ENCODE results near the gene SENP2.
"Not testable (repeated sequence)": the region's sequence is repeated elsewhere in the genome, so short reads cannot be mapped to it uniquely, and the experiment has no call there.

The SENP2 gene

DNA sequence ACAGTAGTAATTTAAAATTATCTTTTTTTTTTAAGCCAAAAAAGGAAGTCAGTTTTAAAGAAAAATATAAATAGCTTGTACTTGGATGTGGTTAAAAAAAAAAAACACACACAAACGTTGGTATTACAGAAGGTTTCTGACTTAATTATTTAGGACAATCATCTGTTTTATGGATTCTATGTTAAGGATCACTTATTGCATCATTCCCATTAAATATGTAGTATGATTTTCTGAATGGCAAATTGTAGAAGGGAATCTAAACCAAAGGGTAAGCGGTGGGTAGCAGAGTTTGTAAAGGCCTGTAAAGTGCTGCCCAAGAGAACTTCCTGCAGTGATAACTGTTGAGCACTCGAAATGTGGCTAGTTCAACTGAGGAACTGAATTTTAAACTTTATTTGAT is 8.0 kb downstream of the SENP2 start:
- no peak for FAIRE-seq

DNA sequence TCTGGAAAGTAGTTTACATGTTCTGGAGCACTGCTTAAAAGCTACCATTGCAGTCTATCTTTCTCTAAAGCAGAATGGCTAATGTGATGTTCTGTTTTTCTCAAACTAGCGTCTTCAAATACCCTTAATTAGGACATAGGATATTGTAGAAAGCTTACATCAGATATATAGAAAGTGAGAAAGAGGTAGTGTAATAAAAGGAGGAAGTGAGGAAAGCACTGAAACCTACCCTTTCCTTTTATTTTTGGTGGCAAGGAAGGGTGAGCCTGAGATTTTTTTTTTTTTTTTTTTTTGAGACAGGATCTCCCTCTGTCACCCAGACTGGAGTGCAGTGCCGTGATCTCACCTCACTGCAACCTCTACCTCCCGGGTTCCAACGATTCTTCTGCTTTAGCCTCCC is 9.4 kb downstream of the SENP2 start:
- FAIRE-seq = no peak

DNA sequence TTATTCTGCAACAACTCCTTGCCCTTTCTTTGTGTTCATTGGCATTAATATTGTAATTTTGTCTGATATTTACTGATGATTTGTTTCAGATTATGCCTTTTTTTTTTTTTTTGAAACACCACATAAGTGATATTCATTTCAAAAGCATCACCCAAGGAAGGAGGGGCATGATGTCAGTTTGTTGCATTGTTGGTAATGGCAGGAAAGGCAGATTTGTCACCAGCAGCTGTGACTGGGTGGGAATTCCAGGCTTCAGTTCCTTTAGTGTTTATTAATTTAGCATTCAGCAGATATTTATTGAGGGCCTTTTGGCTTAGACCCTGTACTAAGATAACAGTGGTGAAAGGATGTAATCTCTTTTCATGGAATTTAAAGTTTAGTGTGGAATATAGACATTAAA is 19.5 kb downstream of the SENP2 start:
- FAIRE-seq = no peak

DNA sequence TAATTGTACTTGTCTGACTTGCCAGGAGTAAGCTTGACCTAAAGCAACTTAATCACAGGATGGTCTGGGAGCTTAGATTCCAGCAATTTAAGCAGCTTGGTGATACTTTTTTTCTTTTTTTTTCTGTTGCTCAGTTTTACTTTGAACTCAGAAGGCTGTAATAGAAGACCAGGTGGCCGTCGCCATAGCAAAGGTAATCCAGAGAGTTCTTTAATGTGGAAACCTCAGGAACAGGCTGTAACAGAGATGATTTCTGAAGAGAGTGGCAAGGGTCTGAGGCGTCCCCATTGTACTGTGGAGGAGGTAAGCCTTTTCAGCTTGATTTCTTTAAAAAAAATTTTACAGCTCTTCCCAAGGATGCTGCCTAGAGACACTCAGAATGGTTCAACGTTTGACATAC is 20.1 kb downstream of the SENP2 start:
- no peak for FAIRE-seq

DNA sequence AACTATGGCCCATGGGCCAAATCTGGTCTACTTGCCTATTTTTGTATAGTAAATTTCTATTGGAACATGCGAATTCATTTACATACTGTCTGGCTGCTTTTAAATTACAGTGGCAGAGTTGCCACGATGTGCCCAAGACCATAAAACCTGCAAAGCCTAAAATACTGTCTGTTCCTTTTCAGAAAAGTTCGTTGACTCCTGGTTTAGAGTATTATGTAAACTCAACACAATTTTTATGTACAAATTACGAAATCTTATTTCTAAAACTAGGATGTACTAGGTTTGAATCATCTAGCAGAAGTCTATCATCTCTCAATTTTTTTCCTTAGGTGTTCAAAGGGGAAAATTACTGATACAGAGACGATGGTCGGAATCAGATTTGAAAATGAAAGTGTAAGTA is 26.9 kb downstream of the SENP2 start:
- no peak for FAIRE-seq

DNA sequence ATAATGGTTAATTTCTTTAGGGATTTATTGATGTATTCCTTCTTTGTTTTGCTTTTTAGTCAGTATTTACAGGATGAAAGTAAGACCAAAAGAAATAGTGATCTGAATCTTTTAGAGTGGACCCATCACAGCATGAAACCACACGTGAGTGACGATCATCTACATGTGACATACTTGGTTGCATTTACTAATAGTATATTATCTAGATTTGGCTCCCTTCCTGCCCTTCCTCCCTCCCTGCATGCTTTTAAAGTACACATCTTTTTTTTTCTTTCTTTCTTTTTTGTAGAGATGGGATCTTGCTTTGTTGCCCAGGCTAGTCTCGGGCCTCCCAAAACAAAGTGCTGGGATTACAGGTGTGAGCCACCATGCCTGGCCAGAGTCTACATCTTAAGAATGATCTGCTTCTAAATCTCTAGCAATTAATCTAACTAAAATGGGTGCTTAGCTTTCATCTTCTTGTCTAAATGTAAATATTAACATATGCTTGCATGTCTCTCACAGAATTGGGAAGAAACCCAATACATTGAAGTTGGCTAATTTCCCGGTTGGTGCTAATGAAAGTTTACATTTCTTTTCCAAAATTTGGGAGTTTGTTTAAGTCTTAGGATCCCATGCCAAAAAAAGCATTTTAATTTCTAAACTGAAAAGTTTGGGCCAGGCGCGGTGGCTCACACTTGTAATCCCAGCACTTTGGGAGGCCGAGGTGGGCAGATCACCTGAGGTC is 38.0 kb downstream of the SENP2 start:
- no peak for FAIRE-seq

DNA sequence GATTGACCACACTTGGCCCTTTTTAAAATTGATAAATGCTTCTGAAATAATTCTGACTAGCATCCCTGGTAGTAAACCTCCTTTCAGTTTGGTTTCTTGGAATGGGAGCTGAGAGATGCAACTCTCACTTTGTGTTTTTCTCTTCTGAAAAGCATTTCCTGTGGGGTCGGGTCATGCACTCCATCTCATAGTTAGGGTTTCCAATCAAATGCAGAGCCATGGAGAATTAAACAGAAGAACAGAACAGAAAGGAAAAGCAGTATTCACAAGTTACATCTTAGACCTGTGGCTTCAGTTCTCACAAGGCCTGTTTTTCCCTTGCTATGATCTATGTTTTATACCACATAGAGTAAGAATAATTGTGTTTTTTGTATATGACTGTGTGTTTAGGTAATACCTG is 39.7 kb downstream of the SENP2 start:
- no peak for FAIRE-seq

DNA sequence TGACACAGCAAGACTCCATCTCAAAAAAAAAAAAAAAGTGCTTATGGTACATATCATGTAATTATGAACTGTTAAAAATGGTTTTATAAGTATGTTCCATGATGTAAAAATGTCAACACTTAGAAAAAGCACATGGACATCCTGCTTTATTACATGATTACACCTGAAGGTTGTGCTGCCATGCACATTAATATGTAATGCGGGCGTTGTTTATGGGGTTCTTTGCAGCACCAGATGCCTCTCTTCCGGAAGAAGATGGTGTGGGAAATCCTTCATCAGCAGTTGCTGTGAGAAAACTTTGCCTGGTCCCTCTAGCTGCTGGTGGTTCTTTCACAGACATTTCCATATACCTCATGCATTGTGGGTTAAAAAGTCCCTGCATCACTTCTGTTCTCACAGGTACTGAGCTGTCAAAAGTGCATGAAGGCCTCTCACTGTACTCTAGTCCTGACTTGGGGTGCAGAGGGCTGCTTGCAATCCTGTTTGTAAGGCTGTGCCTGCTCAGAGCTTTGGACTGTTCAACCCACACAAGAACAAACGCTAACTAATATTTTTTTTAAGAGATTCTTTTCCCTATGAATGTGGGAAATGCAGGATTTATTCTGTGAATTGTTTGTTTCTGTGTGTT is 43.6 kb downstream of the SENP2 start:
- no peak for FAIRE-seq

DNA sequence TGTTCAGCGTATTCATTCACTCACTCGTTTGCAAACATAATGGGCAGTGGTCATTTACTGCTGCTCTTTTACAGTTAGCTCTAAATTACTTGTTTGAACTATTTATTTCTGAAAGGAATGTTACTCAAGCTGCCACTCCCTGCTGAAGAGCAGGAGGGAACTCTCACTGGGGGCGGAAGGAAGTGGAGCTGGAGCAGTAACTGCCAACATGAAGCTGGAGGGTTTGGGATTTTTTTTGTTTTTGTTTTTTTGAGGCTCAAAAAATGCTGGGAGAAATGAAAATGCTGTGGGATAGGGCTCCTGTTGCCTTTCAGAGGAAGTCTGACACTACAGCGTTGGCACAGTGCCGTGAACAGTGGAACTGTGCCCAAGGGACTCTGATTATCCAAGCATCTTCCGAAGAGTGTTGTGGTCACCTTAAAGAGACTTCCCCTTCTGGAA is 44.1 kb downstream of the SENP2 start:
- FAIRE-seq = no peak

DNA sequence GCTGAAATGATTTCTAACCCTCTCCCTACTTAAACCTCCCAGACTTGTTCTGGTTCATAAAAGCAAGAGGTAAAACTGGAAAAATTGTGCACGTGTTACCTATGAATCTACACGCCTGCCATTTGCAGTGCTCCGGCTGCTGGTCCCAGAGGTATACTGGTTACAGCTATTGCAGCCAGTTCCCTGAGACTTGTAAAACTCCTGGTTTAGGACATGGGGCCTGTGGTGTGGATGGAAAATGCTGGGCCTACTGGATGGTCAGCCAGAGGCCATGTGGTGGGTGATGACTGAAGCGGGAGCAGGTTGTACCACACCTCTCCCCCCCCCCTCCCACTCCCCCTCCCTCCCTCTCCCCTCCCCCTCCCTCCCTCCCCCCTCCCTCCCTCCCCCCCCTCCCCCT is 45.0 kb downstream of the SENP2 start:
- no peak for FAIRE-seq

DNA sequence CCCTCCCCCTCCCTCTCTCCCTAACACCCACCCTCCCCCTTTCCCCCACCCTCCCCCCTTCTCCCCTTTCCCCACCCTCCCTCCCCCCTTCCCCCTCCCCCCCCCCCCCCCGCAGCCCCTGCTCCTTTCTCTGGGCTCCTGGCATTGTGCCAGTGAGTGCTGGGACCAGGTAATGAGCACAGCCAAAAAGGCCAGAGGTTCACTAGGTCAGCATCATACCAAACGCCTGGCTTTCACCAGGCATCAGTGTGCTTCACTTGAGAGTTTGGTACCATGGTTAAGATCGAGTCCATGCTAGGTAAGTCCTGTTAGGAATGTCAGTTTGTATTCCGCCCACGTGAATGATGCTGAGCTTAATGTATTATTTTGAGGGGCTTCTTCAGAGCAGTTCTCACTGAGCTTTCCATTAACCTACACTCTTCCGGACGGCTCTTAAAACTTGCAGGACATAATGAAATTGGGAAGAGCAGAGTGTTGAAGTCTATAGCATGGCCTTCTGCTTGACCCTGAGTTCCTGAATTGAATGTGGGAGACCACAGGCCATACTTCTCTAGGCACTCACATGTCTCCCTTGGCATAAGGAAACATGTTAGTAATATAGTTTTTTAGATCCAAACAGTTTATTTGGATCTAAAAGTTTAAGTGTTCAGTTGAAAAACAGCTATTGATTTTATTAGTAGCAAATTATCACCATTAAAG is 45.6 kb downstream of the SENP2 start:
- FAIRE-seq = no peak

DNA sequence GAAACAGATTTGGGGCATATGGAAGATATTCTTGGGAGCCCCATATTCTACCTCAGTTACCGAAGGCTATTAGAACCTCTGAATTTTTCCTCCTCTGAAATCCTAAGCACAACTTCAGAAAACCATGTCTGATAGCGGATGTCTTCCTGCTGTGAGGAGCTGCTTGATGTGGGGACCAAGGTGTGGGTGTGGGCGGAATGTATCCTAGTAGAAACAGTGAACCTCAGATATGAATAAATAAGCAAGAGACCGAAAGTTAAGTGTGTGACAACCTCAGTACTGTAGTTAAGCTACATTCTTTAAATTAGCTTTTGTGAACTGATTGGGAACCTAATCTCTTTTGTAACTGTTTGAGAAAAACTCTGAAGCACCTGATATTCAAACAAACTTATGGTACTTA is 46.9 kb downstream of the SENP2 start:
- no peak for FAIRE-seq

DNA sequence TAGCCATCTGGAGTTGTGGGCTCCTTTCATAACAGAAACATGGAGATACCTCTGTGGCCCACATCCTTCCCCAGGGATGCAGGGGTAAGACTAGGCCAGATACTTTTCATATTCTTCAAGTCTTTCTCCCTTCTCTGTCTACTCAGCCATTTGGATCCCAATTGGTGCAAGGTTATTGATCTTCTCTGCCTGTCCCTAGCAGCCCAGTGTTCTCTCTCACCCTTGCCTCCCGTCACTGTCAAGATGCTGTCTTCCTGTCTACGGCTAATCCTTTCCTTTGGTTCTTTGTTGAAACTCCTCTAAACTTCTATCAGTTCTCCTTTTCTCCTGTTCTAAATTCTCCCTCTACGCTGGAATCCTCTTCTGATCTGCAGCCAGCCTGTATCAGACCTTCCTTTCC is 51.3 kb downstream of the SENP2 start:
- no peak for FAIRE-seq

DNA sequence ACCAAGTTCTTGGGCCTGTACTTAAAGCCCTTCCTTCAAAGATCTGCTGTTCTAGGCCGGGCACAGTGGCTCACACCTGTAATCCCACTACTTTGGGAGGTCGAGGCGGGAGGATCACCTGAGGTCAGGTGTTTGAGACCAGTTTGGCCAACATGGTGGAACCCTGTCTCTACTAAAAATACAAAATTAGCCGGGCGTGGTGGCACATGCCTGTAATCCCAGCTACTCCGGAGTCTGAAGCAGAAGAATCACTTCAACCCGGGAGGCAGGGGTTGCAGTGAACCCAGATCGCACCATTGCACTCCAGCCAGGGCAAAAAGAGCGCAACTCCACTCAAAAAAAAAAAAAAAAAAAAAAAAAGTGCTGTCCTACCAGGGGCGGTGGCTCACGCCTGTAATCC is 52.6 kb downstream of the SENP2 start:
- not testable (repeated sequence) for FAIRE-seq

DNA sequence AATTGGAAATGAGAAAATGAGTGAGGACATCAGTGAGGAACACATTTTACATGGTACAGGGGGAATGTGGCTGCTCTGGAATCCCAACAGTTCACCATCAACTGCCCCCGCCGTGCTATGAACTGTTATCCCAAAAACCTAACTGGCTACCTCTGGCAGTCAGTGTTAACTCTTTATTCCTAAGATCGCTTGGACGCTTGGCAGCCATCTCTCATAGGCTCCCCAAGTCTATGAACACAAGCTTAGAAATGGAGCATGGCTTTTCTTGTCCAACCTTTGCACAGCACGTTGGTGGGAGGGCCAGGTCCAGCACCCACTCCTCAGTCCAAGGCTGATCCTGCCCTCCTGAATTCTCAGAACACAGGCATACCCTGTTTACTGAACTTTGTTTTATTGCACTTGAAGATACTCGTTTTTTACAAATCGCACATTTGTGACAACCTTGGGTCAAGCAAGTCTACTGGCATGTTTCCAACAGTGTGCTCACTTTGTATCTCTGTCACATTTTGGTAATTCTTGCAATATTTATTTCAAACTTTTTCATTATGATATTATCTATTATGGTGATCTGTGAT is 53.6 kb downstream of the SENP2 start:
- no peak for FAIRE-seq

DNA sequence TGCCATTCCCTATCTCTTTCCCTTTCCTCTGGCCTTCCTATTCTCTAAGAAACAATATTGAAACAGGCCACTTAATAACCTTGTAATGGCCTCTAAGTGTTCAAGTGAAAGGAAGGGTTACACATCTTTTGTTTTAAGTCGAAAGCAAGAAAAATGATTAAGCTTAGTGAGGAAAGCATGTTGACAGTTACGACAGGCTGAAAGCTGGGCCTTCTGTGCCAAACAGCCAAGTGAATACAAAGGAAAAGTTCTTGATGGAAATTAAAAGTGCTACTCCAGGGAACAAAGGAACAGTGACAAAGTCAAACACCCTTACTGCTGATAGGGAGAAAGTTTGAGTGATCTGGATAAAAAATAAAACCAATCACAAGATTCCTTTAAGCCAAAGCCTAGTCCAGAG is 54.2 kb downstream of the SENP2 start:
- no peak for FAIRE-seq

DNA sequence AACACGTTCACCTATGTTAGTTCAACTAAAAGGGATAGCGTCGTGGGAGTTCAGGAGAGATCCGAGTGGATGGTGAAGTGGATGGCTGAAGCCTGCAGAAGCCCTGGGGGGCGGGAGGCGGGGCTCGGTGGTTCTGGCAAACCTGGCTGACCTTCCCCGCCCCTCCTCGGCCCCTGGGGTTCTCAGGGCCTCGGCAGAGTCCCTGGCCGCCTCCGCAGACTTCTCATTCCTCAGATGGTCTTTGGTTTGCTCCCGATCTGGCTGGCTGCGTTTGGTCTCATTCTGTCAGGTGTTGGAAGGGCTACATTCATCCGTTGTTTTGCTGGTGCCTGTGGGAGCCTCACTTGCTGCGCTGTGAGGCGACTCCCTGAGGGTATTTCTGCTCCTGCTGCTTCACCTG is 59.1 kb downstream of the SENP2 start:
- FAIRE-seq = not testable (repeated sequence)

DNA sequence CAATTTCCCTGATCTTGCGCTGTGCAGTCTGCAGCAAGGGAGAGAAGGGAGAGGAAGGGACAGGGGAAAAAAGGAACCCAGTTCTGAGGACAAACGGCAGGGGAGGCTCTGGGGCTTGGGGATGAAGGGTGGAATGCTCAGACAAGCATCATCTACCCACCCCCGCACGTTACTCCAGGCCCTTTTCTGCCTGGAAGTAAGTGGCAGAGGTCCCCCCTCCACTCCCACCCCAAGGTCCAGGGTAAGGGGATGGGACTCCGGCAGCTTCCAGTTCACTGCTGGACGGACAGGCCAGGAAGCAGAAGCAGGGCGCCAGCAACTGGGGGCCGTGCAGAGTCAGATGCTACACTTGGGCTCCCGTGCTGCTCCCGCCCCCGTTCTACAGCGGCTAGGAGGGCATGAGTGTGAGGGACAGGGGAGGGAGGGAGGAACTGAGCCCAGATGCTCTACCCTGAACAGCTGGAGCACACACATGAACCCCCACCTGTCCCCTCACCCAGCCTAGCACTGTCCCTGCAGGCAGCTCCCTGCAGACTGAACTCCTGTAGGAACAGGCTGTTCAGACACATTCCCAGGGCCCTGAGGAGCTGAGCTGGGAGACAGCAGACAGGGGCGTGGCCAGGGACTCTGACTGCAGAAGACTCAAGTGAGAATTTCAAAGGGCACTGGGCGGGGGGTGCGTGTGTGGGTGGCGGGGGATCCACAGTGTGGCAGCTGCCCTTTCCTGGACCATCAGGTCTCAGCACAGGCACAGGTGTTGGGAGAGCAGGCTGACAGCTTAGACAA is 59.7 kb downstream of the SENP2 start:
- FAIRE-seq = no peak

DNA sequence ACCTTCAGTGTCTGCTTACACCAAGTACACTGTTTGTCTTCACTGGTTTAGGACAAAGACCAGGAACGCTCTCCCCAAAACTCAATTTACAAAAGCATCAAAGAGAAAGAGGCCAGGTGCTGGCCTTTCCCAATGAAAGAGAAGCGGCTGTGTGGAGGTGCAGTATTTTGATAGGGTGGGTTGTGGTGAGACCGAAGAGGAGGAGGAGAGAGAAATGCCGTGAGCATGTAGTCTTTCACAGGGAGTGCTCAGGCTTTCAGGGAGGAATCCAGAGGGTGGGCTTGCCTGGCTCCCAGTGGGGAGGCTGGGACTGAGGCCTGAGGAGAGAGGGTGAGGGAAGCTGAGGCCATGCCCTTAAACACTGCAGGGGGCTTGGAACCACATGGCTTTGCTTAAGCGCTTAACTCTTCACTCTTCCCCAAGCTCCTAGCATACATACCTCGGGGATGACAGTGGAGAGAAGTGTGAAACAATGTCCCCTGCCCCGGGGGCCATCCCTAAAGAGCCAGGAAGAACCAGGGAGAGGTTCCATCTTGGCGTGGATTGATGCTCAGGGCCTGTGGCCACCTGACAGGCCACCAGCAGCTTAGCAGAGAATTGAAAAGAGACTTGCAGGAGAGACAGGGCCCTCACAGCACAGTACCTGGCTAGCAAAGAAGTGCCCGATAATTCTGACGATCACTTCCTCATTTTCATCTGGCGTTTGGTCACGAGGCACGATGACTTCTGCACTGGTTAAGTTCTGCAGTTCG is 60.5 kb downstream of the SENP2 start:
- no peak for FAIRE-seq

DNA sequence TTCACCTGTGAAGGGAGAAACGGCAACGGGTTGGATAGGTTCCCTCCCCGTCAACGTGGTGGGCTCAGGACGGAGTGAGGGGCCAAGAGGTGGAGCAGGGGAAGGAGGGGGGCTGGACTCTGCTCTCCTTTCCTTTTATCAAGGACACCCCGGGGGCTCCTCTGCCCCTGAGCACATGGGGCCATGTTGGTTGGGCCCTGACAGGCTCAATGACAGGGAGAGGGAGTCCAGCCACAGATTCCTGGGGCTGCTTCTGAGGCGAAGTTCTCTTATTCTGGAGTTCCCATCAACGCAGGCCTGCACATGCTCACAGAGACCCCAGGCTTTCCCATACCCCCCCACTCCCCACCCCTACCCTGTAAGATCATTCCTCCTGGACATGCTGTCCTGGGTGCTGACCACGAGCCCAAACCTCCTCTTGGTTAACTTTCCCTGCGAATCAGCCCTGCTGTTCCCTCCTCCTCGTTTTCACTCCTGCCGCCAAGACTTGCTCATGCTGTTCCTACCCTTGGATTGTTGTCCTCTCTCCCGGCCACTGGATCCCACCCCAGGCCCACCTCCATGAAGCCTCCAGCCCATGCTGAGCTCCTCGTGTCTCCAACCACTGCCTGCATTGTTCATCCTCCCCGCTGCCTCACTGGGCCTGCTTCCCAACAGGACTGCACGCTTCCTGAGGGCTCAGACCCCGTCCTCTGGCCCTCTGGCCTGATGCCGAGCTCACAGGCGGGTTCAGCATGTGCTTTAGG is 61.2 kb downstream of the SENP2 start:
- FAIRE-seq = no peak

DNA sequence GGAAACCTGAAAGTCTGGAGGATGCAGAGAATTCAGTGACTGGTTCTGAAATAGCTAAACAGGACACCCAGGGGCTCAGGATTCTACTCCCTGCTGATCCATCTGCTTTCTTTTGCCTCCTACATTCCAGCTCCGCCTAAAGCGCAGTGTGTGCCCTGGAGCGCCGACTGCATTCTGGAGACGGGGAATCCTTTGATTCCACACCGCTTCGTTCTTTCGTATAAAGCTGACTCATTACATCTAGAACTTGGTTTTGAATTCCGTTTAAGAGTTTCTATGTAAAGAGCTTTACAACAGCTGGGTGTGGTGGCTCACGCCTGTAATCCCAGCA is 61.8 kb downstream of the SENP2 start:
- FAIRE-seq = no peak

DNA sequence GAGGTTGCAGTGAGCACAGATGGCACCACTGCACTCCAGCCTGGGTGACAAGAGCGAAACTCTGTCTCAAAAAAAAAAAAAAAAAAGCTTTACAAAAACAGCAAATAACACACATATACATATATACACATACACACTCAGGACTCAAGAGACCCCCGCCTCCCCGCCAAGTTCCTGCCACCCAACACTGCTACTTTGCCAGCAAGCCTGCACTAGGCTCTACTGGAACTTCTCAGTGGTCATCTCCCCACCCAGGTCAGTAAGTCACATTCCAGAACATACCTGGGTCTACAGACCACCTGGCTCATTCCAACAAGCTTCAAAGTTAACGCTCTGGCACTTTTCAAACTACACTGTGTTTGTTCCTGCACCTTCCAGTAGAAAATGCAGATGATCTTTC is 62.3 kb downstream of the SENP2 start:
- FAIRE-seq = no peak

Measured in colon (tissue), 2 donors.